H9 (cell line): ENCODE measurements around the gene ANKS1B. TPM values are rescaled to one million over a fixed set of nuclear protein-coding genes. Genes with fewer than 3 reads are reported as not detected.

Experiments
- DNase-seq: peaks from one replicate; pipeline ENCODE4 v3.0.0-alpha.2; 2017
- H2AFZ ChIP-seq: one replicate; pipeline ENCODE4 v1.6.1; 2013; ENCODE audit warnings: mild to moderate bottlenecking, low read length, control low read depth, moderate library complexity
- H2AK5ac ChIP-seq: 2 replicates; pipeline ENCODE4 v1.6.1; 2013; ENCODE audit warnings: low read length, control low read depth, mixed read lengths; ENCODE audit not compliant: insufficient read length
- H2BK120ac ChIP-seq: one replicate; pipeline ENCODE4 v1.6.1; 2013; ENCODE audit warnings: low read depth, mild to moderate bottlenecking, low read length, control low read depth, inconsistent platforms; ENCODE audit not compliant: poor library complexity, severe bottlenecking
- H2BK12ac ChIP-seq: 2 replicates; pipeline ENCODE4 v1.6.1; 2013; ENCODE audit warnings: low read length, control low read depth, mixed read lengths, low read depth; ENCODE audit not compliant: insufficient read length
- H2BK15ac ChIP-seq: 2 replicates; pipeline ENCODE4 v1.6.1; 2013; ENCODE audit warnings: low read depth, low read length, control low read depth
- H2BK20ac ChIP-seq: one replicate; pipeline ENCODE4 v1.6.1; 2013; ENCODE audit warnings: low read depth, mild to moderate bottlenecking, low read length, control low read depth, inconsistent platforms; ENCODE audit not compliant: poor library complexity, severe bottlenecking
- H2BK5ac ChIP-seq: 2 replicates; pipeline ENCODE4 v1.6.1; 2013; ENCODE audit warnings: low read length, control low read depth, mixed read lengths; ENCODE audit not compliant: insufficient read length
- H3K14ac ChIP-seq: 2 replicates; pipeline ENCODE4 v1.6.1; 2013; ENCODE audit warnings: low read length, control low read depth; ENCODE audit not compliant: insufficient read depth
- H3K18ac ChIP-seq: 2 replicates; pipeline ENCODE4 v1.6.1; 2013; ENCODE audit warnings: low read depth, mild to moderate bottlenecking, mixed read lengths, low read length, control low read depth; ENCODE audit not compliant: insufficient read length
- H3K23ac ChIP-seq: 2 replicates; pipeline ENCODE4 v1.6.1; 2013; ENCODE audit warnings: low read length, control low read depth, mixed read lengths, low read depth; ENCODE audit not compliant: insufficient read length
- H3K23me2 ChIP-seq: 2 replicates; pipeline ENCODE4 v1.6.1; 2013; ENCODE audit warnings: low read depth, mild to moderate bottlenecking, mixed read lengths, low read length, control low read depth; ENCODE audit not compliant: insufficient read length, poor library complexity, severe bottlenecking
- H3K27ac ChIP-seq: 2 replicates; pipeline ENCODE4 v1.5.1; 2013; ENCODE audit warnings: low read length, control low read depth, mixed read lengths, low read depth; ENCODE audit not compliant: insufficient read length
- H3K27me3 ChIP-seq: 2 replicates; pipeline ENCODE4 v1.6.1; 2013; ENCODE audit warnings: low read length, control low read depth, inconsistent platforms; ENCODE audit not compliant: insufficient read depth
- H3K4ac ChIP-seq: 2 replicates; pipeline ENCODE4 v1.6.1; 2013; ENCODE audit warnings: low read depth, mild to moderate bottlenecking, control low read depth, inconsistent platforms, low read length, moderate library complexity
- H3K4me1 ChIP-seq: 2 replicates; pipeline ENCODE4 v1.6.1; 2013; ENCODE audit warnings: low read length, control low read depth, inconsistent platforms; ENCODE audit not compliant: insufficient read depth
- H3K4me2 ChIP-seq: 2 replicates; pipeline ENCODE4 v1.6.1; 2013; ENCODE audit warnings: low read length, control low read depth, mixed read lengths; ENCODE audit not compliant: insufficient read length, insufficient read depth
- H3K56ac ChIP-seq: 2 replicates; pipeline ENCODE4 v1.6.1; 2013; ENCODE audit warnings: low read depth, mild to moderate bottlenecking, mixed read lengths, low read length, control low read depth; ENCODE audit not compliant: insufficient read length
- H3K79me1 ChIP-seq: 2 replicates; pipeline ENCODE4 v1.6.1; 2013; ENCODE audit warnings: low read depth, mild to moderate bottlenecking, moderate library complexity, low read length, control low read depth, inconsistent platforms; ENCODE audit not compliant: insufficient read depth, poor library complexity, severe bottlenecking
- H3K79me2 ChIP-seq: 2 replicates; pipeline ENCODE4 v1.6.1; 2013; ENCODE audit warnings: low read length, control low read depth, inconsistent platforms; ENCODE audit not compliant: insufficient read depth
- H3K9ac ChIP-seq: 2 replicates; pipeline ENCODE4 v1.6.1; 2013; ENCODE audit warnings: low read length, control low read depth, mixed read lengths; ENCODE audit not compliant: insufficient read length; ENCODE audit errors: extremely low read depth
- H3K9me3 ChIP-seq: one replicate; pipeline ENCODE4 v1.6.1; 2013; ENCODE audit warnings: low read depth, low read length, inconsistent platforms; ENCODE audit not compliant: control insufficient read depth
- H3T11ph ChIP-seq: one replicate; pipeline ENCODE4 v1.6.1; 2013; ENCODE audit warnings: mild to moderate bottlenecking, low read length, control low read depth, inconsistent platforms
- H4K20me1 ChIP-seq: one replicate; pipeline ENCODE4 v1.6.1; 2013; ENCODE audit not compliant: control insufficient read depth, insufficient read length, insufficient read depth
- H4K5ac ChIP-seq: 2 replicates; pipeline ENCODE4 v1.6.1; 2013; ENCODE audit warnings: low read depth, mild to moderate bottlenecking, mixed read lengths, low read length, control low read depth; ENCODE audit not compliant: insufficient read length
- H4K8ac ChIP-seq: replicated peaks from 2 replicates; pipeline ENCODE4 v1.6.1; 2013; ENCODE audit warnings: low read length, control low read depth, mixed read lengths, low read depth; ENCODE audit not compliant: insufficient read length
- H4K91ac ChIP-seq: 2 replicates; pipeline ENCODE4 v1.6.1; 2013; ENCODE audit warnings: low read depth, mild to moderate bottlenecking, moderate library complexity, mixed read lengths, low read length, control low read depth; ENCODE audit not compliant: insufficient read length
- H3K27ac Mint-ChIP-seq, 3 experiments: 2 replicates in 2 of 3; 3 replicates in 1 of 3; pipeline ENCODE4 v1.8.0; 2020 to 2021; ENCODE audit warnings: mixed read lengths in 3 of 3, mild to moderate bottlenecking in 1 of 3, moderate library complexity in 1 of 3
- H3K27me3 Mint-ChIP-seq: 2 replicates; pipeline ENCODE4 v1.8.0; 2021; ENCODE audit warnings: low read depth, mild to moderate bottlenecking, moderate library complexity, mixed read lengths
- H3K36me3 Mint-ChIP-seq, 3 experiments: 2 replicates in 2 of 3; 3 replicates in 1 of 3; pipeline ENCODE4 v1.8.0; 2020 to 2021; ENCODE audit warnings: low read depth in 3 of 3, mixed read lengths in 3 of 3; ENCODE audit not compliant: insufficient read depth in 1 of 3
- H3K4me1 Mint-ChIP-seq, 2 experiments: 2 replicates each; pipeline ENCODE4 v1.8.0; 2020; ENCODE audit warnings: mixed read lengths in 2 of 2
- H3K4me3 Mint-ChIP-seq, 2 experiments: 2 replicates in 1 of 2; 3 replicates in 1 of 2; pipeline ENCODE4 v1.8.0; 2020 to 2021; ENCODE audit warnings: mild to moderate bottlenecking in 2 of 2, mixed read lengths in 2 of 2, moderate library complexity in 1 of 2
- H3K9me3 Mint-ChIP-seq, 2 experiments: 2 replicates in 1 of 2; 3 replicates in 1 of 2; pipeline ENCODE4 v1.8.0; 2020; ENCODE audit warnings: mild to moderate bottlenecking in 2 of 2, mixed read lengths in 2 of 2, moderate library complexity in 1 of 2
- CTCF ChIP-seq: fragments of 200-600 bp; sonication (generic); conservative IDR thresholded peaks from 3 replicates; pipeline ENCODE4 v1.8.0; 2021; ENCODE audit warnings: antibody characterized with exemption, mild to moderate bottlenecking
- WGBS: extraction: QIAGEN DNeasy Blood & Tissue Kit; methylation state at CpG from one replicate; pipeline ENCODE4 v1.1.7; 2013; ENCODE audit warnings: missing lambda C conversion rate, low lambda C conversion rate, mixed read lengths; ENCODE audit not compliant: insufficient read length; ENCODE audit errors: extremely low coverage; 5-methylcytosine and 5-hydroxymethylcytosine counted together
- total RNA-seq: library from RNA; stranded (reverse); gene quantifications from 2 replicates; pipeline ENCODE4 v1.2.1, GENCODE V29; 2021

ANKS1B gene
- total RNA-seq, 1 experiment from 2014 or later, result 4.1 TPM

DNA sequence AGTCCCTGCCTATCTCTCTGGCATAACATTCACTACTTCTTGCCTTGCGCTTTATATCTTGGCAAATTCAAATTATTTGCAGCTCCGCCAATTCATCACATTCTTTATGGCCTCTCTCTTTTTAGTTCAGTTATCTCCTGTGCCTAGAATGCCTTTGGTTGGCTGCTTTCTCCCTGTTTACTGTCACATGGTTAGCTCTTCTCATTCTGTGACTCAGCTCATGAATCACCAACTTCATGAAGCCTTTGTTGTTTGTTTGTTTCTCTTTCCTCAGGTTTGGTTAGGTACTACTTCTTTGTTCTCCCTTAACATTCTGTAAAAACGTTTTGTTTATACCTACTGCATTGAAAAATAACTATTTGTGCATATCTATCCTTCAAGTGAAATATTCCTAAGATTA is 713.7 kb downstream of the ANKS1B start:
- no peak overlapping the region for H2AK5ac ChIP-seq
- no peaks in the 10 kb centered on the region for H4K20me1 ChIP-seq
- no peak overlapping the region for H3K9ac ChIP-seq
- Mint-ChIP-seq H3K4me1 (peaks cover 0 to 4% of the 10 kb centered on the region in 2 experiments; a peak in 2 of 4 replicates), H3K36me3 (peaks cover 0 to 4% (median 3%) of the 10 kb centered on the region in 3 experiments; a peak in 1 of 7 replicates), H3K27ac (no peak overlapping the region), H3K9me3 (peaks cover 3 to 4% of the 10 kb centered on the region in 2 experiments; a peak in 2 of 5 replicates), H3K27me3 (no peaks in the 10 kb centered on the region), H3K4me3 (no peak overlapping the region)
- no peak overlapping the region for H2BK5ac ChIP-seq
- H3K9me3 ChIP-seq, result no peaks in the 10 kb centered on the region
- no peak overlapping the region for H3K4me2 ChIP-seq
- no peak overlapping the region for H3K27ac ChIP-seq
- H4K91ac ChIP-seq, result no peak overlapping the region
- H3K79me2 ChIP-seq, result no peaks in the 10 kb centered on the region
- H3K14ac ChIP-seq, result no peak overlapping the region
- H3K23ac ChIP-seq, result no peak overlapping the region
- H3K4me1 ChIP-seq, result no peaks in the 10 kb centered on the region
- H3T11ph ChIP-seq, result no peak overlapping the region
- no CpG with 5 or more reads among the region's 3 CpGs for WGBS
- no peaks in the 10 kb centered on the region for H3K27me3 ChIP-seq
- no peak overlapping the region for H2BK12ac ChIP-seq
- H2AFZ ChIP-seq, result no peak overlapping the region
- no peak overlapping the region for H3K4ac ChIP-seq
- no peak for DNase-seq
- H2BK20ac ChIP-seq, result no peak overlapping the region
- no peak overlapping the region for H4K8ac ChIP-seq
- H3K79me1 ChIP-seq, result no peaks in the 10 kb centered on the region
- no peak for TF ChIP-seq CTCF
- H3K23me2 ChIP-seq, result no peaks in the 10 kb centered on the region
- no peak overlapping the region for H2BK120ac ChIP-seq
- no peak overlapping the region for H3K18ac ChIP-seq
- no peak overlapping the region for H3K56ac ChIP-seq
- no peak overlapping the region for H2BK15ac ChIP-seq
- H4K5ac ChIP-seq, result no peak overlapping the region
